ENCODE results near the gene BMERB1. TPM values are rescaled to one million over a fixed set of nuclear protein-coding genes. Genes with fewer than 3 reads are reported as not detected.

Gene BMERB1
- total and polyA plus RNA-seq, 2 experiments from 2014 or later, result 7.3 to 10.3 TPM

DNA sequence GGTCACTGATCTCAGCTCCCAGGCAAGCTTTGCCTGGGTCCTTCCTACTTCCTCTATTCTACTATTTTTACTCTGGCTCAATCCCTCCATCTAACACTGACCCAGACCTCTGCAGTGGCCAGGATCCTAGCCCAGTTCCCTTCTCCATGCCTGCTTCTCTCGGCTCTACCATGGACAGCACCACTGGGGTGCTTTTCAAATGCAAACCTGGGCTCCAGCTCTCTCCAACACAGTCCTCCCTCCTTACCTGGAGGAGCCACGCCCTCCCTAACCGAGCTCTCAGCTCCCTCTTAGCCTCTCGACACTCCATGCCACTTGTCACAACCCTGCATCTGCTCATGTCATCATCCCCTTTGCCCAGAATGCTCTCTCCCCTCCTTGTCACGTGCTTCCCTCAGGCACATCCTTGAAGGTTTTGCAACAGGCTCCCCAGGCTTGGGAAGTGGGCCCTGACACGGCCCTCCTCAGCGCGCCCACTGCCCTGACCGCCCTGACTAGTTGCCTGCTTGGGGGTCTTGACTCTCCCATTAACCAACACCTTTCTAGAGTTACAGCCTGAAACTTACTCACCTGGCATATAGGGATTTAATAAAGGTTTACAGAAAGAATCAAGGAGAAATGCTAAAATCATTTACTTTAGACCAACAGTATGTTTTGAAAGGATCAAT is 167.0 kb downstream of the BMERB1 start:
- DNase-seq (ENCODE audit: low spot score), result no peak
- Histone ChIP-seq H3K9me3 (ENCODE audit: low read depth) (no peaks in the 10 kb centered on the region), H3K4me2 (no peak overlapping the region), H3K4me1 (ENCODE audit: insufficient read depth) (no peaks in the 10 kb centered on the region), H3K27me3 (no peaks in the 10 kb centered on the region), H3K4me3 (no peak overlapping the region), H3K36me3 (replicated peaks; ENCODE audit: insufficient read depth, low read depth) (no peaks in the 10 kb centered on the region), H3K79me2 (no peaks in the 10 kb centered on the region), H3K9me2 (replicated peaks; ENCODE audit: insufficient read depth) (no peaks in the 10 kb centered on the region), H4K20me1 (ENCODE audit: insufficient read depth, poor library complexity, severe bottlenecking) (no peaks in the 10 kb centered on the region), H3K27ac (no peak overlapping the region), H2AFZ (no peak overlapping the region)
- WGBS (ENCODE audit: low lambda C conversion rate, missing lambda C conversion rate), result 87% methylated on average over 9 of the region's 9 CpGs
- no peak for TF ChIP-seq EZH2 (IDR thresholded peaks at IDR 0.05; ENCODE audit: borderline replicate concordance)

DNA sequence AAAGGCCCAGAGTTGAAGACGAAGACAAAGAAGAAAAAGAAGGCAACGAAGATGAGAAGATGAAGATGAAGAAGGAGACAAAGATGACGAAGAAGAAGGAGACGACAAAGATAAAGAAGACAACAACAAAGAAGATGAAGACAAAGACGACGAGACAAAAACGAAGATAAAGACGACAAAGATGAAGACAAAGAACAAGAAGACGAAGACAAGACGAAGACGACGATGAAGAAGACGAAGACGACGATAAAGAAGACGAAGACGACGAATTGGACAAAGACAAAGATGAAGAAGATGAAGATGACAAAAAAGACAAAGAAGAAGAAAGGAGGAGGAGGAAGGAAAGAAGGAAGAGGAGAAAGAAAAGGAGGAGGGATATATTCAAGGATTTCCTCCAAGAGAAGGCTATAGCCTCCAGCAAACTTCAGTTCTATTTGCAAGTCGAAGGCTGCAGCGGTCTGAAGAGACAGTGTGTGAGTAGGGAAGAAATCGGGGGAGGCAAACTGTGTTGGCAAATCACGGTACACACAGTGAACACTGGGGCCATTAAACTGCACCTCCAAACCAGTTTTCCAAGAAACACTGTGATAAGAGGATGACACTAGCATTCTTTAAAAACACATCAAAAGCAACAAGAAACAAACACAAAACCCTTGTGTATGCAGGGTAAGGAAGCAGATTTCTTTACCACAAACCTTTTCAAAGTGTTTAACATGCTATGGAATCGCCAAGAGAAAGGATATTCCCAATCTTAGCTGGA is 168.1 kb downstream of the BMERB1 start:
- no peak overlapping the region for H3K27ac ChIP-seq
- H3K36me3 ChIP-seq (replicated peaks; ENCODE audit: insufficient read depth, low read depth), result no peaks in the 10 kb centered on the region
- H3K4me3 ChIP-seq, result no peak overlapping the region
- H2AFZ ChIP-seq, result no peak overlapping the region
- no peak for DNase-seq (ENCODE audit: low spot score)
- H3K9me2 ChIP-seq (replicated peaks; ENCODE audit: insufficient read depth), result no peaks in the 10 kb centered on the region
- H3K79me2 ChIP-seq, result no peaks in the 10 kb centered on the region
- no peak overlapping the region for H3K4me2 ChIP-seq
- no peaks in the 10 kb centered on the region for H3K4me1 ChIP-seq (ENCODE audit: insufficient read depth)
- no peaks in the 10 kb centered on the region for H4K20me1 ChIP-seq (ENCODE audit: insufficient read depth, poor library complexity, severe bottlenecking)
- WGBS (ENCODE audit: low lambda C conversion rate, missing lambda C conversion rate), result 94% methylated on average over 23 of the region's 23 CpGs
- TF ChIP-seq EZH2 (IDR thresholded peaks at IDR 0.05; ENCODE audit: borderline replicate concordance) (no peak), EZH2phosphoT487 (IDR thresholded peaks at IDR 0.05; ENCODE audit: low read depth, severe bottlenecking, unreplicated experiment) (no peak)
- TF ChIP-seq, protein P1, sequence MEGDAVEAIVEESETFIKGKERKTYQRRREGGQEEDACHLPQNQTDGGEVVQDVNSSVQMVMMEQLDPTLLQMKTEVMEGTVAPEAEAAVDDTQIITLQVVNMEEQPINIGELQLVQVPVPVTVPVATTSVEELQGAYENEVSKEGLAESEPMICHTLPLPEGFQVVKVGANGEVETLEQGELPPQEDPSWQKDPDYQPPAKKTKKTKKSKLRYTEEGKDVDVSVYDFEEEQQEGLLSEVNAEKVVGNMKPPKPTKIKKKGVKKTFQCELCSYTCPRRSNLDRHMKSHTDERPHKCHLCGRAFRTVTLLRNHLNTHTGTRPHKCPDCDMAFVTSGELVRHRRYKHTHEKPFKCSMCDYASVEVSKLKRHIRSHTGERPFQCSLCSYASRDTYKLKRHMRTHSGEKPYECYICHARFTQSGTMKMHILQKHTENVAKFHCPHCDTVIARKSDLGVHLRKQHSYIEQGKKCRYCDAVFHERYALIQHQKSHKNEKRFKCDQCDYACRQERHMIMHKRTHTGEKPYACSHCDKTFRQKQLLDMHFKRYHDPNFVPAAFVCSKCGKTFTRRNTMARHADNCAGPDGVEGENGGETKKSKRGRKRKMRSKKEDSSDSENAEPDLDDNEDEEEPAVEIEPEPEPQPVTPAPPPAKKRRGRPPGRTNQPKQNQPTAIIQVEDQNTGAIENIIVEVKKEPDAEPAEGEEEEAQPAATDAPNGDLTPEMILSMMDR (IDR thresholded peaks at IDR 0.05; ENCODE audit: poor library complexity), result no peak
- H3K27me3 ChIP-seq, result no peaks in the 10 kb centered on the region
- no peaks in the 10 kb centered on the region for H3K9me3 ChIP-seq (ENCODE audit: low read depth)

DNA sequence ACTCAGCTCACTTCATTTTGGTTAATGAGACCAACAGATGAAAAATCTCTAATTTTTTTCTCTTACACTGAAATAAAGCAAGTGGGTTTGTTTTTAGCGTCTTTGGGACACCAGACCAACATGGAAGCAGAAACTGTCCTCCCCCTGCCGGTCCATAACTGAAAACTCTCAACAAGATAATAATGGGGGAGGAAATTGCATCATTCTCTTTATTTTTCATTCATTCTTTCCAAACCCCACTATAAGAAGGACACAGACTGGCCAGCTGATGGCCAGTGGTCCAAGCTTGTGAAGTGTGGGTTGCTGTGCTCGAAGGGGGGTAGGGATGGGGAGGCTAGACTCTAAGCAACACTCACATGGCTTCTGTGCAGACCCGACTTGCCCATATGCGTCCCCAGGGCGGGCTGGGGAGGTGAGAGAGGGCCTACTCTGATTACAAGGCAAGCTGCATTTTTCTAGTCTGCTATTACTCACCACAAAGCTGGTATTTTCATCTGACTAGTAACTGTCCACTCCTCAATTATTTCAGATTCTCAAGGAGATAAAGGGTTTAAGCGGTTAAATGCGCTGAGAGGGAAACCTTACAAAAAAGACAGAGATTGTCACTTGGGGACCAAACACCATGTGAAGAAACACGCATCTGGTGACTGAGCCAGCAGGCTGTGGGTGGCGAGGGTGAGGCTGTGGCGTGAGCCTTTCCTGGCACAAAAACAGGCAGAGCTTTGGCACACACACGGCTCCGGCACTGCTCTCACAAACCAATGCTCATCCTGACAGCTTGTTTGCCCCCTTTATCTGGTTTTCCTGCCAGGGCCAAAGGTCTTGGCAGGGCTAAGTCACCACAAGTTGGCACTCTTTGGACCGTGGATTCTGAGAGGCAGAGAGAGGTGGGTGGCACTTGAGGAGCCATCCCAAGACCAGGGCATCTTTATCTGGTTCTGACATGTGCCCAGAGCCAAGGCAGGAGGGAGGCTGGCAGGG is 170.4 kb downstream of the BMERB1 start:
- Histone ChIP-seq H3K9me3 (ENCODE audit: low read depth) (no peaks in the 10 kb centered on the region), H3K36me3 (replicated peaks; ENCODE audit: insufficient read depth, low read depth) (no peaks in the 10 kb centered on the region), H2AFZ (no peak overlapping the region), H3K4me3 (no peak overlapping the region), H4K20me1 (ENCODE audit: insufficient read depth, poor library complexity, severe bottlenecking) (no peaks in the 10 kb centered on the region), H3K4me1 (ENCODE audit: insufficient read depth) (no peaks in the 10 kb centered on the region), H3K4me2 (no peak overlapping the region), H3K27ac (no peak overlapping the region), H3K27me3 (no peaks in the 10 kb centered on the region), H3K79me2 (no peaks in the 10 kb centered on the region), H3K9me2 (replicated peaks; ENCODE audit: insufficient read depth) (no peaks in the 10 kb centered on the region)
- WGBS (ENCODE audit: low lambda C conversion rate, missing lambda C conversion rate), result 93% methylated on average over 14 of the region's 14 CpGs
- no peak for DNase-seq (ENCODE audit: low spot score)
- TF ChIP-seq EZH2phosphoT487 (IDR thresholded peaks at IDR 0.05; ENCODE audit: low read depth, severe bottlenecking, unreplicated experiment) (no peak), EZH2 (IDR thresholded peaks at IDR 0.05; ENCODE audit: borderline replicate concordance) (no peak)
- TF ChIP-seq, protein P1 (IDR thresholded peaks at IDR 0.05; ENCODE audit: poor library complexity), result no peak
